Vagina (tissue), 2 donors: ENCODE results near the gene TXK. TPM values are rescaled to one million over a fixed set of nuclear protein-coding genes. Genes with fewer than 3 reads are reported as not detected.

Experiments used
- DNase-seq, 2 donors: peaks; one replicate each; pipeline ENCODE4 v3.0.0-alpha.2; 2017; ENCODE audit errors: extremely low spot score in 2 of 2
- H3K27ac ChIP-seq: fragments of 200-600 bp; sonication (generic); one replicate; pipeline ENCODE4 v1.5.1; 2019
- H3K27me3 ChIP-seq: fragments of 200-600 bp; sonication (generic); one replicate; pipeline ENCODE4 v1.5.1; 2019
- H3K36me3 ChIP-seq, 2 donors: fragments of 200-600 bp; sonication (generic); one replicate each; pipeline ENCODE4 v1.5.1; 2017 to 2019
- H3K4me1 ChIP-seq: fragments of 200-600 bp; sonication (generic); one replicate; pipeline ENCODE4 v1.5.1; 2019
- H3K4me3 ChIP-seq, 2 donors: fragments of 200-600 bp; sonication (generic); 1 replicate in 1 of 2; 2 replicates in 1 of 2; pipeline ENCODE4 v1.5.1; 2016 to 2019
- H3K9me3 ChIP-seq: fragments of 200-600 bp; sonication (generic); one replicate; pipeline ENCODE4 v1.5.1; 2019
- CTCF ChIP-seq, 3 experiments: fragments of 450-650 bp in 2 of 3; fragments of 200-600 bp in 1 of 3; sonication (generic) in 1 of 3; IDR thresholded peaks; one replicate each; pipeline ENCODE4 v1.5.1; 2017 to 2019; ENCODE audit warnings: antibody characterized with exemption in 3 of 3, mild to moderate bottlenecking in 2 of 3, moderate library complexity in 2 of 3
- POLR2A ChIP-seq, 2 donors: fragments of 450-650 bp; IDR thresholded peaks; one replicate each; pipeline ENCODE4 v1.6.1; 2017; ENCODE audit warnings: antibody characterized with exemption in 2 of 2, mild to moderate bottlenecking in 2 of 2, moderate library complexity in 2 of 2
- POLR2AphosphoS5 ChIP-seq, 2 donors: sonication (generic); formaldehyde crosslinking; IDR thresholded peaks; one replicate each; pipeline ENCODE4 v1.9.0; 2017; ENCODE audit warnings: antibody characterized with exemption in 2 of 2, mild to moderate bottlenecking in 2 of 2, low read depth in 1 of 2; ENCODE audit not compliant: insufficient read depth in 1 of 2
- intact Hi-C: fragments of 100-400 bp; cut with DNase I; formaldehyde crosslinking; loops from one replicate; pipeline ENCODE4 v1.15.1; 2023
- total RNA-seq: library from RNA; depleted of rRNA; stranded (reverse); fragments of >200 nt; gene quantifications from one replicate; pipeline ENCODE4 v1.2.3, GENCODE V29; 2016

The TXK gene
- total RNA-seq, 1 donor from 2014 or later: 8.1 TPM

GRCh38 chr4:48025005-48025404, 109.0 kb downstream of the TXK start:
- Histone ChIP-seq H3K27ac (no peak overlapping the region), H3K4me3 (no peak overlapping the region), H3K4me1 (no peaks in the 10 kb centered on the region), H3K9me3 (no peaks in the 10 kb centered on the region), H3K36me3 (no peaks in the 10 kb centered on the region), H3K27me3 (no peaks in the 10 kb centered on the region)
- no peak for TF ChIP-seq POLR2A (IDR thresholded peaks at IDR 0.05)
- TF ChIP-seq POLR2AphosphoS5 (IDR thresholded peaks at IDR 0.05; ENCODE audit: insufficient read depth in 1 of 2, low read depth in 1 of 2): no peak
- TF ChIP-seq CTCF (IDR thresholded peaks at IDR 0.05): no peak
- intact Hi-C loops: no loop called here
- DNase-seq: no peak

GRCh38 chr4:48024522-48024921, 109.5 kb downstream of the TXK start:
- H3K27me3 ChIP-seq: no peaks in the 10 kb centered on the region
- H3K9me3 ChIP-seq: no peaks in the 10 kb centered on the region
- H3K4me3 ChIP-seq: no peak overlapping the region
- H3K36me3 ChIP-seq: no peaks in the 10 kb centered on the region
- H3K27ac ChIP-seq: no peak overlapping the region
- intact Hi-C loops: no loop called here
- no peak for DNase-seq
- TF ChIP-seq POLR2AphosphoS5 (IDR thresholded peaks at IDR 0.05; ENCODE audit: insufficient read depth in 1 of 2, low read depth in 1 of 2) (no peak), CTCF (IDR thresholded peaks at IDR 0.05) (no peak), POLR2A (IDR thresholded peaks at IDR 0.05) (no peak)
- H3K4me1 ChIP-seq: no peaks in the 10 kb centered on the region

- no peak for TF ChIP-seq POLR2AphosphoS5 (IDR thresholded peaks at IDR 0.05; ENCODE audit: insufficient read depth in 1 of 2, low read depth in 1 of 2)
- no peak for TF ChIP-seq CTCF (IDR thresholded peaks at IDR 0.05)
- TF ChIP-seq POLR2A (IDR thresholded peaks at IDR 0.05): no peak
- peaks cover 5% of the 10 kb centered on the region for H3K4me1 ChIP-seq
- H3K36me3 ChIP-seq: no peaks in the 10 kb centered on the region
- DNase-seq: no peak
- H3K4me3 ChIP-seq: no peak overlapping the region
- intact Hi-C loops: no loop called here
- no peak overlapping the region for H3K27ac ChIP-seq
- H3K9me3 ChIP-seq: no peaks in the 10 kb centered on the region
- no peaks in the 10 kb centered on the region for H3K27me3 ChIP-seq
Measured at GRCh38 chr4:48022192-48022799, 111.8 kb downstream of the TXK start.

GRCh38 chr4:48021100-48021499, 113.0 kb downstream of the TXK start:
- intact Hi-C loops: no loop called here
- Histone ChIP-seq H3K9me3 (no peaks in the 10 kb centered on the region), H3K27me3 (no peaks in the 10 kb centered on the region), H3K4me3 (no peak overlapping the region), H3K36me3 (no peaks in the 10 kb centered on the region), H3K27ac (no peak overlapping the region), H3K4me1 (peaks cover 17% of the 10 kb centered on the region)
- TF ChIP-seq POLR2AphosphoS5 (IDR thresholded peaks at IDR 0.05; ENCODE audit: insufficient read depth in 1 of 2, low read depth in 1 of 2): no peak
- no peak for TF ChIP-seq CTCF (IDR thresholded peaks at IDR 0.05)
- no peak for TF ChIP-seq POLR2A (IDR thresholded peaks at IDR 0.05)
- DNase-seq: no peak

- Histone ChIP-seq H3K36me3 (no peaks in the 10 kb centered on the region), H3K4me3 (peak overlapping the region in 1 of 2 donors; percentile 59), H3K4me1 (peaks cover 19% of the 10 kb centered on the region), H3K9me3 (no peaks in the 10 kb centered on the region), H3K27me3 (no peaks in the 10 kb centered on the region), H3K27ac (no peak overlapping the region)
- intact Hi-C loops: no loop called here
- no peak for TF ChIP-seq CTCF (IDR thresholded peaks at IDR 0.05)
- no peak for TF ChIP-seq POLR2AphosphoS5 (IDR thresholded peaks at IDR 0.05; ENCODE audit: insufficient read depth in 1 of 2, low read depth in 1 of 2)
- TF ChIP-seq POLR2A (IDR thresholded peaks at IDR 0.05): no peak
- no peak for DNase-seq
Measured at GRCh38 chr4:48018112-48018511, 115.9 kb downstream of the TXK start.
